ENCODE data around the gene FAM90A26.
"Not testable (repeated sequence)": the region's sequence is repeated elsewhere in the genome, so short reads cannot be mapped to it uniquely, and the experiment has no call there.

Gene FAM90A26, protein sequence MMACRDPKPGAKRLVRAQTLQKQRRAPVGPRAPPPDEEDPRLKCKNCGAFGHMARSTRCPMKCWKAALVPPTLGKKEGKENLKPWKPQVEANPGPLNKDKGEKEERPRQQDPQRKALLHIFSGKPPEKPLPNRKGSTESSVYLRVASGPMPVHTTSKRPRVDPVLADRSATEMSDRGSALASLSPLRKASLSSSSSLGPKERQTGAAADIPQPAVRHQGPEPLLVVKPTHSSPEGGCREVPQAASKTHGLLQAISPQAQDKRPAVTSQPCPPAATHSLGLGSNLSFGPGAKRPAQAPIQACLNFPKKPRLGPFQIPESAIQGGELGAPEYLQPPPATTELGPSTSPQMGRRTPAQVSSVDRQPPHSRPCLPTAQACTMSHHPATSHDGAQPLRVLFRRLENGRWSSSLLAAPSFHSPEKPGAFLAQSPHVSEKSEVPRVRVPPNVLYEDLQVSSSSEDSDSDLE

DNA sequence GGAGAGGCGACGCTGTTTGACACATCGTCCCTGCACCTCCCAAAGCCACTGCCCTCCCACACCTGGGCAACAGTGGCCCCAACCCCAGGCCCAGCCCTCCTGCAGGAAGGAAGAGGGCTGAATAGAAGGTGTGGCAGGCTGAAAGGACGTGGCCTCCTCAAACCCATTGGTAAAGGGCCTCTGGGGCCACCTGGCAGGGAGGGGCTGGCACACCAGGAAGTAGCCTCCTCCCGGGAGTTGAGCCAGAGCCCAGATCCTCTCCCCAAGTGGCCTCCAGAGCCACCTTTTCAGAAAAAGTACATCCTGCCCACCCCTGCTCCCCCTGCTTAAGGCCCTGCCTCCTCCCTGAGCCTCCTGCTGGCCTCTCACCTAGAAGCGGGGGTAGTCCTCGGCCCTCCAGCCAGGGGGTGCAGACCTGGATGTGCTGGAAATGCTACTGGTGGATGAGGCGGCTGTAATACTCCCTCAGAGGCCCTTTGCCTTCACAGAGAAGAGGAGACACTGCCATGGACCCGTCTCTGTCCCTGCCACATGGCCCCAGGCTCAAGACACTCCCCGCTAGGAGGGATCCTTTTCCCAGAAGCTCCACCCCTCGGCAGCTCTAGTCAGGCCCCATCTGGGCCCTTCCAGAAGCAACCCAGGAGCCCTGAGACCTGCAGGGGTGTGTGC is at the start of gene FAM90A26:
FAM90A26 (plus strand) TSS at position 619 of the 669 bp plus-strand sequence. CDS start 2,764 bp downstream, outside the sequence.
- not testable (repeated sequence) for DNase-seq (ENCODE audit: low read depth in 2 of 2)

DNA sequence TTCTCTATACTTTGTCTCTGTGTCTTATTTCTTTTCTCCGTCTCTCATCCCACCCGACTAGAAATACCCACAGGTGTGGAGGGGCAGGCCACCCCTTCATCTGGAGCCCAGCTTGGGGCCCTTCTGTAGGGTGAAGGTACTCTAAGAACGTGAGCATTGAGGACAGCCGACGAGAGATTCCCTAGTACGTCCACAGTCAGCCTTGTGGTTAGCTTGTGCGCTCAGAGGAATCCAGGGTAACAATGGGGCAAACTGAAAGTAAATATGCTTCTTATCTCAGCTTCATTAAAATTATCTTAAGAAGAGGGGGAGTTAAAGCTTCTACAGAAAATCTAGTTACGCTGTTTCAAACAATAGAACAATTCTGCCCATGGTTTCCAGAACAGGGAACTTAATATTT is 47.5 kb upstream of the FAM90A26 start:
- not testable (repeated sequence) for DNase-seq (ENCODE audit: low read depth in 2 of 2)

DNA sequence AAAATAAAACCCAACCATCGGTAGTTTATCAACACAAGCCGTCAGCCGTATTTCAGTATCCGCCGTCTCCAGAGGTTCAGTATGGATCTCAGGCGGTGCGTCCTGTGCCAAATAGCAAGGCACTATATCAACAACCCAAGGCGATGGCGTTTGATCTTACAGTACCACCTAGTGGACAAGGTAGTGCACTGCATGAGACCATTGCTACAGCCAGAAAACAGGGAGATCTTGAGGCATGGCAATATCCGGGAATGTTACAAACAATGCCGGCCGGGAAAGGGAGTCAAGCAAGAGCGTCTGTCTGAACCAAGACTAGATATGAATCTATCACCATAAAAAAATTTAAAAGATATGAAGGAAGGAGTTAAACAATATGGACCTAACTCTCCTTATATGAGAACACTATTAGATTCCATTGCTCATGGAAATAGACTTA is 46.6 kb upstream of the FAM90A26 start:
- peak; percentile 0 to 4 for DNase-seq (ENCODE audit: low read depth in 2 of 2)

DNA sequence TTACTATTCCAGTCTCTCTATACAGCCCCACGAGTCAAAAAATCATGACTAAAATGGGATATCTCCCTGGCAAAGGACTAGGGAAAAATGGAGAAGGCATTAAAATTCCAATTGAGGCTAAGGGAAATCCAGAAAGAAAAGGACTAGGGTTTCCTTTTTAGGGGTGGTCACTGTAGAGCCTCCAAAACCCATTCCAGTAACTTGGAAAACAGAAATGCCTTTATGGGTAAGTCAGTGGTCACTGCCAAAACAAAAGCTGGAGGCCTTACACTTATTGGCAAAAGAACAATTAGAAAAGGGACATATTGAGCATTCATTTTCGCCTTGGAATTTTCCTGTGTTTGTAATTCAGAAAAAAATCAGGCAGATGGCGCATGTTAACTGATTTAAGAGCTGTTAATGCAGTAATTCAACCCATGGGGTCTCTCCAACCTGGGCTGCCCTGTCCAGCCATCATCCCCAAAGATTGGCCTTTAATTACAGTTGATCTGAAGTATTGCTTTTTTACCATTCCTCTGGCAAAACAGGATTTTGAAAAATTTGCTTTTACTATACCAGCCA is 44.5 kb upstream of the FAM90A26 start:
- not testable (repeated sequence) for DNase-seq (ENCODE audit: low read depth in 2 of 2)

DNA sequence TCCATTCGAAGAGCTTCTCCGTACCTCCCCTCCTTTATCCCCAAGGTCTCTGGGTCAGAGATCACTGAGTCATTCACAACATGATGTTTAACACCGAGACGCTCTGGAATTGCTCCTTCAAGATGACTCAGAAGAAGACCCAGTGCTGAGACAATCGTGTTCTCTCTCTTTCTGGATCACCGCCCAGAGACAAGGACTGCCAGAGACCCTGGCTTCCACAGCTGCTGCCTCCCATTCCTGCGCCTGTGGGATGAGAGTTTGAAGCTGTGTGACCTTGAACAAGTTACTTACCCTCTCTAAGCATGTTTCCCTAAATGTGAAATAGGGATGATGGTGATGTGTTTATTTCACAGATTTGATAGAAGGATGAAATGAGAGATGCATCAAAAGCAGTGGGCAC is 38.8 kb upstream of the FAM90A26 start:
- DNase-seq (ENCODE audit: low read depth in 2 of 2), result not testable (repeated sequence)

DNA sequence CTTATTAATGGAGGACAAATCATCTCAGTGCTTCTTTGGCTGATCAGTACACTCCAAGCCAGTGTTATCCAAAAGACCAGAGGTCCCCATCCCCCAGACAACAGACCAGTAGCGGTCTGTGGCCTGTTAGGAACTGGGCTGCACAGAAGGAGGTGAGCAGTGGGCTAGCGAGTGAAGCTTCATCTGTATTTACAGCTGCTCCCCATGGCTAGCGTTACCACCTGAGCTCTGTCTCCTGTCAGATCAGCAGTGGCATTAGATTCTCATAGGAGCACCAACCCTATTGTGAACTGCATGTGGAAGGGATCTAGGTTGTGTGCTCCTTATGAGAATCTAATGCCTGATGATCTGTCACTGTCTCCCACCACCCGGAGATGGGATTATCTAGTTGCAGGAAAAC is 37.4 kb upstream of the FAM90A26 start:
- not testable (repeated sequence) for DNase-seq (ENCODE audit: low read depth in 2 of 2)

DNA sequence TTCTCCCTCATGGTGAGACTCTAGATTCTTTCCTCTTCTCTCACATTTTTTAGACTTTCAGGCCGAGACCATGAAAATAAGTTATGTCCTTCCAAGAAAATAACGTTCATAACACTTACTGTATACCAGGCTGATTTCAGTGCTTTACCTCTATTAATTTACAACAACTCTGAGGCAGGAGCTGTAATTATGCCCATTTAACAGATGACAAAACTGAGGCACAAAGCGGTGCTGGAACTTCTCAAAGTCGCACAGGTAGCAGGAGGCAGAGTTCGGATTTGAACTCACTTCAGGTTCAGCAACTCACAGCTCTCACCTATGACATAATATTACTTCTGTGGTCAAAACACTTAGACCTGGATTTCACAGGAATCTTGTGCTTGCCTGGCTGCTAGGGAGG is 36.2 kb upstream of the FAM90A26 start:
- DNase-seq (ENCODE audit: low read depth in 2 of 2), result not testable (repeated sequence)

DNA sequence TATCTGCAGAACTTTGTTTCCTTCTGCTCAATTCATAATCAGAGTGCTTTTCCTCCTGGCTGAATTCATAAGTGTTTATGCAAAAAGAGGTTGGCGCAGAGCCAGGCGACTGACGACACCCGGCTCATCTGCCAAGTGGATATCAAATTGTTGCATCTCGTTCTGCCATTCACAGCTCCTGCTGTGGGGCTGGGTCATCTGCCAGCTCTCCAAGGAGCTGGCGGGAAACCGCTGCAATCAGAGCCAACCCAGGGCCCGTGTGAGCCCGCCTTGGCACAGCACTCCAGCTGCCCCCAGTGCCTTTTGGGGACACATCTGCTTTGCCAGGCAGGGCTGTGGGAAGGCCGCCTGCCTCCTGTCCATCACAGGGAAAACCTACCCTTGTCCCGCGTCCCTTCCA is 35.7 kb upstream of the FAM90A26 start:
- not testable (repeated sequence) for DNase-seq (ENCODE audit: low read depth in 2 of 2)

DNA sequence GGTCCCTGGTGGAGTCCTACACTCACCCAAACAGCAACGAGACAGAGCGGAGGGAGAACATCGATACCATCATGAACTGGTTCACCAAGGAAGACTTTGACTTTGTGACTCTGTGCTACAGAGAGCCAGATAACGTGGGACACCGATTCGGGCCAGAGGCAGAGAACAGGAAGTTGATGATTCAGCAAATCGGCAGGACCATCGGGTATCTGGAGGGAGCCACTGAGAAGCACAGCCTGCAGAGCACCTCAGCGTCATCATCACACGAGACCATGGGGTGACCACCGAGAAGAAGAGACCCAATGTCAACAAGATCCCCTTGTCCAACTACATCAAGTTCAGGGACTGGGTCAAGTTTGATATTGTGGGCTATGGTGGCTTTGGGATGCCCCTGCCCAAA is 29.2 kb upstream of the FAM90A26 start:
- DNase-seq (ENCODE audit: low read depth in 2 of 2), result not testable (repeated sequence)

DNA sequence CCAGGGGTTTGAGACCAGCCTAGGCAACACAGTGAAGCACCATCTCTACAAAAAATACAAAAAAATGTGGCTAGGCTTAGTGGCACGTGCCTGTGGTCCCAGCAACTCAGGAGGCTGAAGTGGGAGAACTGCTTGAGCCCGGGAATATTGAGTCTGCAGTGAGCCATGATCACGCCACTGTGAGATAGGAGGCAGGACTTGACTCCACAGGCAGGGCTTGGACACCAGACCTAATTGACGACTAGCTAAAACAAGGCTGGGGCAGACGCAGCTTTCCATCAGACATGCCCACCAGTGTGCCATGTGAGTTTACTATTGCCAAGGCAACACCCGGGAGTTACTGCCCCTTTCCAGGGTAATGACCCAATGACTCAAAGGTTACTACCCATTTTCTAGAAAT is 27.4 kb upstream of the FAM90A26 start:
- not testable (repeated sequence) for DNase-seq (ENCODE audit: low read depth in 2 of 2)

DNA sequence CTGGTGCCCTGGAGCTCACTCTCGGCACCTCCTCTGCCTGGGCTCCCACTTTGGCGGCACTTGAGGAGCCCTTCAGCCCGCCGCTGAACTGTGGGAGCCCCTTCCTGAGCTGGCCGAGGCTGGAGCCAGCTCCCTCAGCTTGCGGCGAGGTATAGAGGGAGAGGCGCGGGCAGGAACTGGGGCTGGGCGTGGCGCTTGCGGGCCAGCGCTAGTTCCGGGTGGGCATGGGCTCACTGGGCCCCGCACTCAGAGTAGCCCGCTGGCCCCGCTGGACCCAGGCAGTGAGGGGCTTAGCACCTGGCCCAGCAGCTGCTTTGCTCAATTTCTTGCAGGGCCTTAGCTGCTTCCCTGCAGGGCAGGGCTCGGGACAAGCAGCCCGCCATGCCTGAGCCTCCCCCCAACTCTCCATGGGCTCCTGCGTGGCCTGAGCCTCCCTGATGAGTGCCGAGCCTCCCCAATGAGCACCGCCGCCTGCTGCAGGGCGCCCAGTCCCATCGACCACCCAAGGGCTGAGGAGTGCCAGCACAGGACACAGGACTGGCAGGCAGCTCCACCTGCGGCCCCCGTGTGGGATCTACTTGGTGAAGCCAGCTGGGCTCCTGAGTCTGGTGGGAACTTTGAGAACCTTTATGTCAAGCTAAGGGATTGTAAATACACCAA is 26.7 kb upstream of the FAM90A26 start:
- no peak for DNase-seq (ENCODE audit: low read depth in 2 of 2)

DNA sequence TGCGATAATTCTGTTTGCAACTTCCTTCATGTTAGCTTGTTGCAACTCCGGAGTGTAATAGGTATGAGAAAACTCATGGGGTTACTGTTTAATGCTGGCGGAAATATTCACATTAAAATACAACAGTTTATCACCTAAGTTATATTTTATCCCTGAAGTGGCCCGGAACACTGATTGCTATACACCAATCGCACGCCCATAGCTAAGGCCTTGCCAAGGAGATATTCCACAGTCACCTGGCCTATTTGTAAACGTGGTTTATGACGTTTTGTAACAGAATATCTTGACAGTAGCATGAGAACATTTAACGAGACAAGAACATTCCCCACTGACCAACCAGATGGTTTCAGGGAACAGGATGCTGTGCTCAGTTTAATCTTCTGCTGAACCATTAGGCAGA is 23.2 kb upstream of the FAM90A26 start:
- no peak for DNase-seq (ENCODE audit: low read depth in 2 of 2)

DNA sequence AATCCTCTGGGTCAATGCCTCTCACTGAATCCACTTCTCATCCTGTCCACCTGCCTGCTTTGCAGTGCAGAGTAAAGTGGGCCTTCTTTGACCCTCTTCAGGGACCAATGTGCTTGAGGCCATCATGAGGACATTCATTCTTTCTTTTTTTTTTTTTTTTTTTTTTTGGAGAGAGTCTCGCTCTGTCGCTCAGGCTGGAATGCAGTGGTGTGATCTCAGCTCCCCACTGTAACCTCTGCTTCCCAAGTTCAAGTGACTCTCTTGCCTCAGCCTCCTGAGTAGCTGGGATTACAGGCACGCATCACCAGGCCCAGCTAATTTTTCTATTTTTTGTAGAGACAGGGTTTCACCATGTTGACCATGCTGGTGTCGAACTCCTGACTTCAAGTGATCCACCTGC is 22.8 kb upstream of the FAM90A26 start:
- not testable (repeated sequence) for DNase-seq (ENCODE audit: low read depth in 2 of 2)

DNA sequence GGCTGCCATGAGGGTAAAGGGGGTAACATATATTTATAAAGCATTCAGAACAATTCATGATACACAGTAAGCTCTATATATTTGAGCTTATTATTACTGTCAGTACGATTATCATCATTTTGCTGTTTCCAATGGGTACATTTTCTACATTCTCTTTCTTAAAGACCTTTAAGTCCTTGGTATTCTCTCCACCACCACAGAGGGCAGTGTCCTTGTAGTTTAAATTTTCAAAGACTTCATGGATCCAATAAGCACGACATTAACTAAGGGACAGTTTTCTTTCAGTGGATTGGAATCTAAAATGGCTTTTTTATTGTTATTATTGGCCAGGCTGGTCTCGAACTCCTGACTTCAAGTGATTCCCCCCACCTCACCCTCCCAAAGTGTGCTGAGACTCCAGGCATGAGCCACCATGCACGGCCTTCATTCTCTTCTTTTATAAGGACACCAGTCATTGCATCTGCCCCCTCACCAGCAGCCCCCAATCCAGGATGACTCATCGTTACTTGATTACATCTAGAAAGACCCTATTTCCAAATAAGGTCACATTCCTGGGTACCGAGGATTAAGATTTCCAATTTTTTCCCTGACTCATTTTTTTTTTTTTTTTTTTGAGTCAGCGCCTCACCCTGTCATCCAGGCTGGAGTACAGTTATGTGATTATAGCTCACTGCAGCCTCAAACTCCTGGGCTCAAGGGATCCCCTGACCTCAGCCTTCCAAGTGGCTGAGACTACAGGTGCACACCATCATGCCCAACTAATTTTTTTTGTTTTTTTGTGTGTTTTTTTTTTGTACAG is 21.4 kb upstream of the FAM90A26 start:
- not testable (repeated sequence) for DNase-seq (ENCODE audit: low read depth in 2 of 2)

DNA sequence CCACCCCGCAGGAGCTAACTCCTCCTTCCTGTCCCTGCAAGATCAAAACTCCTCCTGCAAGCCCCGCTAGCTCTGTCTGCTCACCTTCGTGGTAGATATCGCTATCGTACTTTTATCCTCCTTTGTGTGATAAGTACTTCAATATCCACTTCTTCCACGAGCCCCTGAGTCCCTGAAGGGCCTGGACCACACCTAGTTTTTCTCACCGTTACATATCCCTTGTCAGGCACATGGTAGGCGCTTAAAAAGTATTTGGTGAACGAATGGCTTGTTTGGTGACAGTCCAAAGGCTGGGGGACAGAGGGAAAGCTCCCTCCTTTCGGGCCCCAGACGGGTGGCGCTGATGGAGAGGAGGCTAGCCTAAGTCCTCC is 18.4 kb upstream of the FAM90A26 start:
- not testable (repeated sequence) for DNase-seq (ENCODE audit: low read depth in 2 of 2)

DNA sequence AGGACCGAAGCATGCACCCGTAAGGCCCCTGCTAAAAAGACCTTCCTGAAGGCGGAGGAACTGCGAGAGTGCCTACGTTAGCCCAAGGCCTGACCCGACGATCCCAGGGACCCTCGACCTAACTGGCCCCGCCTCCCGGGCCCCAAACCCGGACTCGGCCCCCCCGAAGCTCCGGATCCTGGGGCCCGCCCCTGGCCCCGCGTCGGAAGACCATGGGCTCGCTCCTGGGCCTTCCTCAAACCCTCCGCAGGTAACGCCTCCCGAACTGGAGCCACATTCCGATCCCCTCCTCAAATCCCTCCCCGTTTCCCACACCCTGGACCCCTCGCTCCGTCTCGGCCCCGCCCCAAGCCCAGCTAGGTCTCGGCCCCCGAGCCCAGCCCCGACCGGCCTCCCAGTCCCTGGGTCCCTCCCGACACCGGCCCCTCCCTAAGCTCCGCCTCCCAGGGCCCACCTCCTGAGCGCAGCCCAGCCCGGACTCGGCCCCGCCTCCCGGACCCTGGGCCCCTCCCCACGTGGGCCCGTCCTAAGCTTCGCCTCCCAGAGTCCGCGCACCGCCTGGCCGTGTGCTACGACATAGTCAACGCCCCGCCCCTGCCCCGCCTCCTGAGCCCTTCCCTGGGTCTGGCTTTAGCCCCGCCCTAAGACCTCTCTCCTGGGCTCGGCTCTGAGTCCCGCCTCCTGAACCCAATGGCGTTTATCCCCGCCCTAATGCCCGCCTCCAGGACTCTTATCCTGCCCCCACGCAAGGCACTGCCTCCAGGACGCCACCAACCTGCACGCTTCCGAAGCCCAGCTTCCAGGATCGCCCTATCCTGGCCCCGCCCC is 17.8 kb upstream of the FAM90A26 start:
- peak; percentile 92 to 95 for DNase-seq (ENCODE audit: low read depth in 2 of 2)

DNA sequence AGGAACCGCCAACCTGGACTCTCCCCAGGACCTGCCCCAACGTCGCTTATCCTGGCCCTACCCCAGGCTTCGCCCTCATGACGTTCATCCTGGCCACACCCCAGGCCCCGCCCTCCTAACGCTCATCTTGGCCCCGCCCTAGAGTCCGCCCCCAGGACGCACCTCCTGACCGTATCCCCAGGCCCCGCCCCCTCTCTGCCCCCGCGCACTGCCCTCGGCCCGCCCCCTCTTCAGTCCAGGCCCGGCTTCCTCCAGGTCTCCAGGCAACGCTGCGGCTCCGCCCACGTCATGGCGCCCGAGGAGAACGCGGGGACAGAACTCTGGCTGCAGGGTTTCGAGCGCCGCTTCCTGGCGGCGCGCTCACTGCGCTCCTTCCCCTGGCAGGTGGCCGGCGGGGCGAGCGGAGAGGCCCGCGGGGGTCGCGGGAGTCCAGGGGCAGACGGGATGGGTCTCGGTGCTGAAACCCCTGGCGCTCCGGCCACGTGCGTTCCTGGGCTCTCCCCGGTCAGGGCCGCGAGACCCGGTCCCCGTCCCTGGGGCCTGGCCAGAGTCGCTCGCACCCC is 17.1 kb upstream of the FAM90A26 start:
- DNase-seq (ENCODE audit: low read depth in 2 of 2), result peak; percentile 92

DNA sequence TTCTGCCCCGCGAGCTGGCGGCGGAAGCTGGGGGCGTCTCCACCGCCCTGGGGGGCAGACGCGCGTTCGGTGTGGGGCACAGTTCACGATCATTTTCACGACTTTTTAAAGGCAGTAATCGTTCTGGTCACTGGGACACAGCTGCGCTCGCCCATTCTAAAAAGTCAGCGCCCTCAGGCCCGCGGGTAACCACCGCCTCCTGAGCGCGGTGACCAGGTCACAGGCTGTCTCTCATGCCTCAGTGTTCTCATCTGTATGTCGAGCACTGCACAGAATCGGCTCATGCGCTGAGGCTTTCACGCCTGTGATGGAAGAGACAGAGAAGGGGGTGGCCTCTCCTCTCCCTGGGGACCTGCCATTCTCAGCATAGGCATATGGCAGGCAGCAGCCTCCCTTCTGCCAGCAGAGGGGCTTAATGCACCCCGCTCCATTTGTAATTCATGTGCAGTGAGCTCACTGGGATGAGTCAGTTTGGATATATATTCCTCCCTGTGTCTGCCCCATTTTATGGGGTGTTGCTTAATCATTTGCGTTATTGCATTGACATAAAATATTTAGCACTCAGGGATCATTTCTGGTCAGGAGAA is 16.5 kb upstream of the FAM90A26 start:
- DNase-seq (ENCODE audit: low read depth in 2 of 2), result not testable (repeated sequence)

DNA sequence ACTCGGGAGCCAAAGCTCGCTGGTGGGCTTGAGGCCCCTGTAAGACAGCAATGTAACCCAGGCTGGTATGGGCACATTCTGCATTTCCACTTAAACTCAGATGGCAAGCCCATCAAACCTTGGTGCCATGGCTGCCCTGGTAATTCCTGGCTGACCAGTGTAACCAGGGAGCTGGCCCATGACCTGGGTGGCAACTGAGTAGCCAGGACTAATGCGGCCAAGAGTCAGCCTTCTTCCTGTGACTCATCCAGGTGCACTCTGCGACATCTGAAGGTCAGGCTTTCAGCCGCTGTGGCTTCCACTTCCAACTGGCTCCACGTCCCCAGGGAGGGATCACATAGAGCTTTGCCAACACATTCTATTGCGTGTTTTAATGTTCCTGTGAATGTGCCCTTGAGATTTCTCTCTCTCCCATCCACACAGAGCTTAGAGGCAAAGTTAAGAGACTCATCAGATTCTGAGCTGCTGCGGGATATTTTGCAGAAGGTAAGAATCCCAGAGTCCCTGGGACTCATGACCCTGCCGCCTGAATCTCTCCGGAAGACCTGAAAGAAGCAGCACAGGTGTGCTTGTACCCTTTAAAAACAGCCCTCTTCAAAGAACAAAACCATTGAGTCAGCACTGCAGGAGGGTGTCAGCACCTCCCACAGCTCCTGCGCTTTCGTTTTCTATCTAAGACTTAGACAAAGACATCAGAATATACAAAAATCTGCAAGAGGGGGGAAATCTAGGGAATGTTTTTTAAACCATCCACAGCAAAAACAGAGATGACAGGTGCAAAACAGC is 14.9 kb upstream of the FAM90A26 start:
- DNase-seq (ENCODE audit: low read depth in 2 of 2), result peak in 1 of 2 donors; percentile 12
